ENCODE data around the gene PNPLA6.

Gene PNPLA6

DNA sequence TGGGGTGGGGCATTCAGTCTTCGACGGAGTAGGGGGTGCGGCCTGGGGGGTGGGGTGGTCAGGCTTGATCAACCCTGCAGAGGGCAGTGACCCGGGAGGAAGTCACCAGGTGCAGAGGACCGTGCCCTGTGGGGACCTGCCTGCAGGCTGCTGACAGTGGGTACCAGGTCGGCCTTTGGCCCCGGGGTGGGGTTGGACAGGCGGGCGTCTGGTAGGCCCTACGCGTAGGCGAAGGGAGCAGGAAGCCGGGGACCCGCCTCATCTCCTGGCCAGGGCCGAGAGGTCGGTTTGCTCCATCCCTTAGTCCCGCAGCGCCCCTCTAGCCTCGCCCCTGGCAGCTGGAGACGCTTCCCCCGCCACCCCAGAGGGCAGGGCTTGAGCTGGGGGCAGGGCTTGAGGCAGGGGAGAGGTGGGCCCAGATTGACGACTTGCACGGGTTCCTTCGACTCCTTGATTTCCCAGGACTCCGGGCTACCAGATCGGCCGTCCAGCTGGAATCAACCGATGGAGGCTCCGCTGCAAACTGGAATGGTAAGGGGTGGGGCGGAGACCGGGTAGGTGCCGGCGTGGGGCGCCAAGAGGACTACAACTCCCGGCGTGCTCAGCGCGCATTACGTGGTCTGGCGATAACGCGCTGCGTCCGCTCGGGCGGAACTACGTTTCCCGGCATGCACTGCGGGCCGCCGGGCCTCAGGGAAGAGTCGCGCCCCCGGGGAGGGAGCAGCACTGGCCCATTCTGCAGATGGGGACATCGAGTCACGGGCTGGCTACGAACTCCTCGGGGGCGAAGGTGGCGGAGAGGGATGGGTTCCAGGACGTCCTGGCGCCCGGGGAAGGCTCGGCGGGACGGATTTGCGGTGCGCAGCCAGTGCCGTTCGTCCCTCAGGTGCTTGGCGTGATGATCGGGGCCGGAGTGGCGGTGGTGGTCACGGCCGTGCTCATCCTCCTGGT is at the start of gene PNPLA6:
Gene PNPLA6, plus strand, starts transcription at position 671 of the 951 bp plus-strand sequence. Its CDS starts 72 bp downstream, at position 743.
- peak; percentile 90 for DNase-seq (ENCODE audit: low spot score)

DNA sequence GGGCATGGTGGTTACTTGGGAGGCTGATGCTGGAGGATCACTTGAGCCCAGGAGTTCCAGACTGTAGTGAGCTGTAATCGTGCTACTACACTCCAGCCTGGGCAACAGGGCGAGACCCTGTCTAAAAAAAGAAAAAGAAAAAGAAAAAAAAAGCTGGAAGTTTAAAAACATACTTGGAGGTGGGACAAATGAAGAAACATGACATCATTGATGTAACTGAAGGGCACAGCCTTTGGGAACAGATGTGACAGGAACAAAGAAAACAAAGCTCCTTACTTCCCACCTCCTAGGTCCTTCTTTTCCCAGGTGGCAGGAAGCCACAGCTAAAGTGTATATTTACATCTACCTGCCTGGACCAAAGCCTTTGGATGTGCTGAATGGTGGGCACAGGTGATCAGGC is 48.6 kb upstream of the PNPLA6 start:
- no peak for DNase-seq (ENCODE audit: low spot score)

GRCh38 chr19:7488736-7489353 is 46.7 kb upstream of the PNPLA6 start, which contains the start of gene PEX11G:
TSS of gene PEX11G (minus strand) at chr19:7489035. CDS start at chr19:7489010, 25 bp downstream.
- peak; percentile 86 for DNase-seq (ENCODE audit: low spot score)

GRCh38 chr19:7489609-7490044 is 45.9 kb upstream of the PNPLA6 start:
- DNase-seq (ENCODE audit: low spot score), result no peak

GRCh38 chr19:7492142-7492541 is 43.4 kb upstream of the PNPLA6 start:
- DNase-seq (ENCODE audit: low spot score), result no peak

DNA sequence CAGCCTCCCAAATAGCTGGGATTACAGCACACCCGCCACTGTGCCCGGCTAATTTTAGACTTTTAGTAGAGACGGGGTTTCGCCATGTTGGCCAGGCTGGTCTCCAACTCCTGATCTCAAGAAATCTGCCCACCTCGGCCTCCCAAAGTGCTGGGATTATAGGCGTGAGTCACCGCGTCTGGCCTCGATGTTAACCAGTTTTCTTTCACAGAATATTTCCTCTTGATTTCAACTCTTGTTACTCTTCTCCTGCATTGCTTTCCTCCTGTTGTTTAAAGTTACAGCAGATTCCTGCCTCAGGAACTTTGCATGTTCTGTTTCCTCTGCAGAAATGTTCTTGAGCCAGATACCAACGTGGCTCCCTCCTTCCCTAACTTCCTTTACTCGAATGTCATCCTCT is 43.0 kb upstream of the PNPLA6 start:
- no peak for DNase-seq (ENCODE audit: low spot score)

- DNase-seq (ENCODE audit: low spot score), result peak; percentile 96
These were observed 41.0 kb upstream of the PNPLA6 start for GRCh38 chr19:7494416-7495098.

GRCh38 chr19:7497292-7497691 is 38.2 kb upstream of the PNPLA6 start:
- DNase-seq (ENCODE audit: low spot score), result no peak

- peak; percentile 51 for DNase-seq (ENCODE audit: low spot score)
These were observed 34.6 kb upstream of the PNPLA6 start for GRCh38 chr19:7500811-7501450.

DNA sequence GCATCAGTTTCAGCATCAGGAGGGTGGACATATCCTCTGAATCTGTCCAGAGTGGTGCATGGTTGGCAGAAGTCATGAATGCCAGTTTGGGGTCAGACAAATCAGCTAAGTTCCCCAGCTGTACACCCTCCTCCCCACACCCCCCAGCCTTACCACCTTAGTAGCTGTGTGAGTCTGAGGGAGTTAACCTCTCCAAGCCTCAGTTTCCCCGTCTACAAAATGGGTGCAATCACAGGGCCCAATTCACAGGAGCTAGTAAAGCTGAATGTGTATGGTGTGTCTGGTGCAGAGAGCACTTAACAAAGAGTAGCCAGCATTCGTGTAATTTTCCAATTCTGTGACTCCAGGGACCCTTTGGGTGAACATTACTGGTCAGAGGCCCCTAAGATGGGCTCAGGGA is 33.0 kb upstream of the PNPLA6 start:
- DNase-seq (ENCODE audit: low spot score), result no peak

DNA sequence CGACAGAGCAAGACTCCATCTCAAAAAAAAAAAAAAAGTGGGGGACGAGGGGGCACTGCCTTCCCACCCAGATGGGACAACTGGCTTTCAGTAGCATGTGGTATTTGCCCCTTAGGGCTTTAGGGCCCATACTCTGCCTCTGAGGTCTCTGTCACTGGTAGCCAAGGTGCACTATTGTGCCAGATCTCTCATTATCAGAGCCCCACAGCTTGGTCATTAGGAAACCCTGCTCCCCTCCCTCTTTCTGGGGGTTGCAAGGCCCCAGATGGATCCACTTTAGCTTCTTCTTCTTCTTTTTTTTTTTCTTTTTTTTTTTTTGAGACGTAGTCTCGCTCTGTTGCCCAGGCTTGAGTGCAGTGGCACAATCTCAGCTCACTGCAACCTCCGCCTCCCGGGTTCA is 30.8 kb upstream of the PNPLA6 start:
- no peak for DNase-seq (ENCODE audit: low spot score)

DNA sequence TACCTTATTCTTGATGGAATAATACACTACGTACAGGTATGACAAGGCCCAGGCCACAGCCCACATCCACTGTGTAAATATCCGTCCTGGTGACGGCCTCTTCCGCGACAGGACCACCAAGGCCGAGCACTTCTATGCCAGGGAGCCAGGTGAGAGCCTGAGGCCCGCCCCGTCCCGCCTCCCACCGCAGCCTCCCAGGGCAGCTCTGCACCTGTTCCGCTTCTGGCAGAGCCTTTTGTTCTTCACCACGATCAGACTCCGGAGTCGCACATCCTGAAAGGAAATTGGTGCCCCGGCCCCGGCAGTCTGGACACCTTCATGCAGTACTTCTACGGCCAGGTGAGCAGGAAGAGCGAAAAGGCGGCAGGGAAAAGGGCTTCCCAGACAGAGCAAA is 30.2 kb upstream of the PNPLA6 start:
- DNase-seq (ENCODE audit: low spot score), result no peak

DNA sequence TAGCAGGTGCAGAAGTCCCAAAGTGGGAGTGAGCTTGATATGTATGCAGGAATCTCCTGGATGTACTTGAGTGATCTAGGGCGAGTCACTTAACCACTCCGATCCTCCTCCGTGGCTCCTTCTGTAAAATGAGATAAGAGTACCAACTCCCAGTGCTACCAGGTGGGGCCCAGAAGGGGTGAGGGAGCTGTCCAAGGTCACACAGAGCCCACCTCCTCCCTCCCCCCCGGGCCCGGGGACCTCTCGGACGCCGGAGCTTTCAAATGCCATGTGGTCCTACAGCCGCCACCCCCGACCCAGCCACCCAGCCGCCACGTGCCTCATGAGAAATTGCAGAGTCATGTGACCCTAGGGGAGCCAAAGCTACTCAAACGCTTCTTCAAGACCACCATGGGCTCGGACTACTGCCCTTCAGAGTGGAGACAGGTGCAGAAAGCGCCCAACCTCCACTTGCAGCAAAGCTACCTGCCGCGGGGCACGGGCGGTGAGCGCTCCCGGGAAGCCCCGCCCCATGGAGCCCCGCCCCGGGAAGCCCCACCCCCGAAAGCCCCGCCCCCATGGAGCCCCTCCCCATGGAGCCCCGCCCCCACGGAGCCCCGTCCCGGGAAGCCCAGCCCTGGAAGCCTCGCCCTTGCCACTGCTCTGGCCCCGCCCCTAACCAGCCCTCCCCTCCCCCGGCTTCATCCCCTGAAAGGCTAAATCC is 29.7 kb upstream of the PNPLA6 start:
- no peak for DNase-seq (ENCODE audit: low spot score)

DNA sequence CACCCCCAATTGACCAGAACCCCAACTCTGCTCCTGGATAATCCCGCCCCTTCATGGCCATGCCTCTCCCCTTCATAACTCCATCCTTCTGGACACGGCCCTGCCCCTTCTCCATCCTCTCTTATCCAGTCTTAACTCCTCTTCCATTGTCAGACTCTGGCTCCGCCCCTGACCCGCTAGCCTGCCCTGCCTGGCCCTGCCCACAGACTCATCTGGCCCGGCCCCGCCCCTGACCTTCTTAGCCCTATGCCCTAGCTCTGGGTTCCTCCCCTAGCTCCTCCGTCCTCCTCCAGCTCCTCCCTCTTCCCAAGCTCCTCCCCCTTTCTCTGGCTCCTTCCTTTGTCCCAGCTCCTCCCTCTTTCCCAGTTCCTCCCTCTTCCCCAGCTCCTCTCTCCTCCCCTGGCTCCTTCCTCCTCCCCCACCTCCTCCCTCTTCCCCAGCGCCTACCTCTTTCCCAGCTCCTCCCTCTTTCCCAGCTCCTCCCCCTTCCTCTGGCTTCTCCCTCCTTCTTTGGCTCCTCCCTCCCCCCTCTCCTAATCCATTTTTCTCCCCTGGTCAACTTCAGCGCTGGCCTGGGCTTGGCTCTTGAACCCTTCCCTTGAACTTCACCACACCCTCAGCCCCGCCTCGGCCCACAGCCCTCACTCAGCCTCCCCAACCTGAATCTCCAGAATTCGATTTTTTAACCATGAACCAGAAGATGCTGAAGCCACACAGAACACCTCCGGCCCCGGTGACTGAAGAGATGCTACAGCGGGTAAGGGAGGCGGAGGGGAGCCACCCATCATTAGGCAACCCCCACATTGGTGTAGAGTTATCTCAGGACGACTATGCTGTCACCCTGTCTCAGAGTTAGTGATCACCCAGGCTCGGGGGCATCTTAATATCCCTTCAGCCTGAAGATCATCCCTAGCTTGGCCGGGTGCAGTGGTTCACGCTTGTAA is 28.9 kb upstream of the PNPLA6 start:
- peak; percentile 29 for DNase-seq (ENCODE audit: low spot score)

DNA sequence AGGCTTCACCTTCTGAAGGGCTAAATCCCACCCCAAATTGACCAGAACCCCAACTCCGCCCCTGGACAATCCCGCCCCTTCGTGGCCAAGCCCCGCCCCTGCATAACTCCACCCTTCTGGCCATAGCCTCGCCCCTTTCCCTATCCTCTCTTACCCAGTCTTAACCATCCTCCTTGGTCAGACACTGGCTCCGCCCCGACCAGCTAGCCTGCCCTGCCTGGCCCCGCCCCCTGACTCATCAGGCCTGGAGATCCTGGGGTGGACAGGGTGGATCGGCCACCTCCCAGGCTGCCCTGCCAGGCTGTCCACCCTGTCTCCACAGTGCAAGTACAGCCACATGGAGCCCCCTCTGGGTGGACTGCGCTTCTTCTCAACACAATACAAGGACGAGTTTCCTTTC is 27.6 kb upstream of the PNPLA6 start:
- no peak for DNase-seq (ENCODE audit: low spot score)

DNA sequence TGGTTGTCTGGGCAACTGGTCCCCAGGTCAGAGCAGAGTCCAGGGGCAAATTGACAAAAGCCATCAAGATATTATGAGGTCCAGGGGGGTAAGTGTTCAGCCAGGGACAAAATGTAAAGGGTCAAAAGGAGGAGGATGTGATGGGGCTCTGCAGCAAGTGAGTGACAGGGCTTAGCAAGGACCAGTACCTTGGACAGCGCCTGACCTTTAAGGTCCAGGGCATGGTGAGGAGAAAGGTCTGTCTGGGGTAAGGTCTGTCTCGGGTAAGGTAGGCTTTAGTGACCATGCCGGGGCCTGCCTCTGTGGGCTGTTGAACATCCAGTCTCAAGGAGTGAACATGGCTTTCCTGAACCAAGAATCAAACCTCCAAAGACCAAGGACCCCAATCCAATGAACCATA is 25.9 kb upstream of the PNPLA6 start:
- DNase-seq (ENCODE audit: low spot score), result no peak

- DNase-seq (ENCODE audit: low spot score), result no peak
These were observed 23.1 kb upstream of the PNPLA6 start for GRCh38 chr19:7512400-7512851.

DNA sequence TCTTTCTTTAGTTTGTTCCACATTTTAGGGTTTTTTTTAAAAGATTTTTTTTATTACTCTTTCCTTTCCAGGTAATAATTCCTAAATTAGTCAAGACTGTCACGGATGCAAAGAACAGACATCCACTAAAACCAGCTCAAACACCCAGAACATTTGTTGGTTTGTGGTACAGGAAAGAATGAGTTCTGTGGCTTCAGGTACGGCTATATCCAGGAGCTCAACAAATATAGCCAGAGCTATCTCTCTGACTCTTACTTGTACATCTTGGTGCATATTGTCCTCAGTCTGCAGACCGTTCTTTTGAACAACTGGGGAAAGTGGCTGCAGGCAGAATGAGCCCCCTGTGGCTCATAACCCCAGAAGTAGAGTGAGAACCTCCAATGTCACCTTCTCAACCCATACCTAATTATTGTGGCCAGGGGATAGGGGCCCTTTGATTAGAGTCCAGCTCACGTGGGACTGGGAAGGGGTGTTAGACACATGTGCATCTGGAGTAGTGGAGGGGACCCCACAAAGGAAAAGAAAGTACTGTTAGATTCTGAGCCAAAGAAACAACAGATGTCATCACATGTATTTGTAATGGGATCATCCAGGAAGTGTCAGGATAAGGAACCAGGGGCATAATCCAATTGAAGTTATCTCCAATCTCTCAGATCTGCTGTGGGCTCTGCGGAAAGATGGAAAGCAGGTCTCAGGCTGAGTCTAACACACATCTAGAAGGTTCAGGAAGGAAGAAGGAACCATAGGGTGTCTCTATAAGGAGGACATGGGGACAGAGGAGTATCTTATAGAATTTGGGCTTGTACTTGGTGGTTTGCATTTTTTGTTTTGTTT is 21.5 kb upstream of the PNPLA6 start:
- DNase-seq (ENCODE audit: low spot score), result no peak

GRCh38 chr19:7515110-7515644 is 20.3 kb upstream of the PNPLA6 start:
- no peak for DNase-seq (ENCODE audit: low spot score)
